ENCODE results near the gene ERCC6L2. TPM values are rescaled to one million over a fixed set of nuclear protein-coding genes. Genes with fewer than 3 reads are reported as not detected.

The ERCC6L2 gene
- total and polyA plus RNA-seq, 2 of the 8 experiments (the other 6 are each of a cell fraction or from before 2014, with no cell fraction given), result 9.8 to 50.0 TPM

DNA sequence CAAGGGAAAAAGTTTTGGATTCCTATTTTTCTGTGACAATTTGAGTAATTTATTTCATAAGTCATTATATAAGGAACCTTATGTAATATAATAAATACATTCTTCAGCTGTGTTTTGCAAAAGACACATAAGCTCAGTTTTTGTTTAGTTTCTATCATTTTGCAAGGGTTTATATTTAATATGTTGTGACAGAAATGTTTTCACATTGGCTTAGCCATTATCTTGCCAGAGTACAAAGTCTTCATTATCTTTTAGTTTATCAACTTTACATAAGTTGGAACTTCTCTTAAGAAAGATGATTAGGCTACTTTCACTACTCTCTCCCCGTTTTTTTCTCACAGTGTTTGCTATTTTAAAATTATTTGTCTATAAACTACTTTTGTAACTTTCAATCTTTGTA lies 54.8 kb downstream of the ERCC6L2 start:
- Histone ChIP-seq H3K4me2 (ENCODE audit: insufficient read depth in 1 of 2, low read depth in 2 of 2, low read length in 2 of 2) (no peak overlapping the region), H4K8ac (ENCODE audit: extremely low read depth, insufficient read depth, low read length) (no peak overlapping the region), H2BK12ac (ENCODE audit: low read depth, low read length) (no peak overlapping the region), H2AK5ac (ENCODE audit: low read depth, low read length) (no peak overlapping the region), H3K27ac (ENCODE audit: low read depth, low read length) (no peak overlapping the region), H2BK120ac (replicated peaks; ENCODE audit: low read depth, low read length) (no peak overlapping the region), H4K20me1 (replicated peaks in 1 of 2; ENCODE audit: control insufficient read depth in 1 of 2, insufficient read depth in 2 of 2, low read length in 2 of 2) (no peaks in the 10 kb centered on the region), H3K23me2 (ENCODE audit: low read depth, low read length) (no peaks in the 10 kb centered on the region), H4K5ac (ENCODE audit: insufficient read length, low read depth, low read length) (no peak overlapping the region), H3K4me1 (replicated peaks in 1 of 4; ENCODE audit: control insufficient read depth in 3 of 4, insufficient read depth in 4 of 4, low read length in 3 of 4) (peaks cover 0 to under 1% (median 0%) of the 10 kb centered on the region in 4 experiments; a peak in 1 of 7 replicates), H3K4ac (replicated peaks; ENCODE audit: insufficient read length, low read depth, low read length) (no peak overlapping the region), H3K79me2 (ENCODE audit: control insufficient read depth in 1 of 2, insufficient read depth in 2 of 2, low read length in 2 of 2) (no peaks in the 10 kb centered on the region), H3K36me3 (ENCODE audit: control insufficient read depth in 2 of 4, insufficient read depth in 4 of 4, low read length in 3 of 4) (peaks cover 0 to 41% (median 6%) of the 10 kb centered on the region in 4 experiments; a peak in 5 of 8 replicates), H4K91ac (replicated peaks; ENCODE audit: insufficient read length, low read length) (no peak overlapping the region), H3K9me3 (ENCODE audit: insufficient read depth in 2 of 2, low read depth in 1 of 2, low read length in 1 of 2) (no peaks in the 10 kb centered on the region), H3K56ac (replicated peaks; ENCODE audit: insufficient read length, low read depth, low read length) (no peak overlapping the region), H3K4me3 (ENCODE audit: extremely low read depth in 1 of 4, insufficient read depth in 2 of 4, low read depth in 3 of 4, low read length in 4 of 4) (no peak overlapping the region), H3K27me3 (replicated peaks in 1 of 4; ENCODE audit: control insufficient read depth in 3 of 4, extremely low read depth in 1 of 4, insufficient read depth in 3 of 4, low read length in 3 of 4) (no peaks in the 10 kb centered on the region), H2AFZ (ENCODE audit: low read length) (no peak overlapping the region), H2BK15ac (ENCODE audit: low read length) (no peak overlapping the region), H3K9ac (replicated peaks in 1 of 4; ENCODE audit: extremely low read depth in 1 of 4, low read depth in 3 of 4, low read length in 3 of 4) (no peak overlapping the region), H3K79me1 (ENCODE audit: low read depth, low read length) (no peaks in the 10 kb centered on the region), H2BK5ac (ENCODE audit: low read depth, low read length) (no peak overlapping the region), H3K18ac (ENCODE audit: extremely low read depth, low read length) (no peak overlapping the region), H2BK20ac (ENCODE audit: low read length) (no peak overlapping the region), H3K23ac (ENCODE audit: insufficient read length) (no peak overlapping the region), H3K14ac (ENCODE audit: insufficient read length) (no peak overlapping the region)
- FAIRE-seq (no peak), DNase-seq (ENCODE audit: low read depth in 1 of 2, low spot score in 2 of 2) (no peak)
- WGBS, 2 experiments (ENCODE audit: extremely low coverage in 1 of 2, insufficient coverage in 1 of 2, insufficient read length in 1 of 2, insufficient replicate concordance in 2 of 2, low coverage in 1 of 2, low lambda C conversion rate in 2 of 2, missing lambda C conversion rate in 1 of 2), result 91% methylated on average over 1 of the region's 1 CpG; no CpG with 5 or more reads in 1 of the 2 experiments
- POLR2A ChIA-PET (ENCODE audit: partially characterized antibody), result no interaction called here
- CTCF ChIA-PET (ENCODE audit: partially characterized antibody), result interaction anchor here (1.2 kb wide), 1 partner anchor 194 kb away, joined by 3 read pairs; no protein-coding TSS in a partner anchor
- TF ChIP-seq CTBP2 (IDR thresholded peaks at IDR 0.05; ENCODE audit: borderline replicate concordance, insufficient read depth, insufficient read length, low read length), result no peak
- TF ChIP-seq EZH2 (IDR thresholded peaks at IDR 0.05; ENCODE audit: low read depth, low read length, severe bottlenecking), result no peak
- TF ChIP-seq GTF2F1 (IDR thresholded peaks at IDR 0.05; ENCODE audit: borderline replicate concordance, low read depth, low read length), result no peak
- TF ChIP-seq EP300 (IDR thresholded peaks at IDR 0.05; ENCODE audit: borderline replicate concordance in 1 of 2, low read depth in 2 of 2, low read length in 2 of 2), result no peak
- no peak for TF ChIP-seq TBP (IDR thresholded peaks at IDR 0.05; ENCODE audit: low read depth, low read length)
- no peak for TF ChIP-seq ZNF274 (IDR thresholded peaks at IDR 0.05; ENCODE audit: borderline replicate concordance, extremely low read depth, low read length)
- TF ChIP-seq PHF8 (conservative IDR thresholded peaks at IDR 0.05; ENCODE audit: low read depth, low read length), result no peak
- TF ChIP-seq, protein P1, sequence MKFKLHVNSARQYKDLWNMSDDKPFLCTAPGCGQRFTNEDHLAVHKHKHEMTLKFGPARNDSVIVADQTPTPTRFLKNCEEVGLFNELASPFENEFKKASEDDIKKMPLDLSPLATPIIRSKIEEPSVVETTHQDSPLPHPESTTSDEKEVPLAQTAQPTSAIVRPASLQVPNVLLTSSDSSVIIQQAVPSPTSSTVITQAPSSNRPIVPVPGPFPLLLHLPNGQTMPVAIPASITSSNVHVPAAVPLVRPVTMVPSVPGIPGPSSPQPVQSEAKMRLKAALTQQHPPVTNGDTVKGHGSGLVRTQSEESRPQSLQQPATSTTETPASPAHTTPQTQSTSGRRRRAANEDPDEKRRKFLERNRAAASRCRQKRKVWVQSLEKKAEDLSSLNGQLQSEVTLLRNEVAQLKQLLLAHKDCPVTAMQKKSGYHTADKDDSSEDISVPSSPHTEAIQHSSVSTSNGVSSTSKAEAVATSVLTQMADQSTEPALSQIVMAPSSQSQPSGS (IDR thresholded peaks at IDR 0.05; ENCODE audit: low read length), result no peak
- no peak for TF ChIP-seq NANOG (IDR thresholded peaks at IDR 0.05; ENCODE audit: insufficient read depth, low read depth, low read length, poor library complexity, severe bottlenecking)
- TF ChIP-seq TAF1 (IDR thresholded peaks at IDR 0.05; ENCODE audit: low read depth, low read length), result no peak
- TF ChIP-seq CBX8 (IDR thresholded peaks at IDR 0.05; ENCODE audit: borderline replicate concordance, low read depth, low read length), result no peak
